GM21717 (cell line): ENCODE results near the gene SLC6A2.
"Not testable (repeated sequence)": the region's sequence is repeated elsewhere in the genome, so short reads cannot be mapped to it uniquely, and the experiment has no call there.

ENCODE experiments used
- ATAC-seq: cut with Tn5 transposase; IDR thresholded peaks from one replicate; pipeline ENCODE4 v1.9.1; 2021; ENCODE audit warnings: mild to moderate bottlenecking, moderate library complexity; ENCODE audit not compliant: unreplicated experiment

SLC6A2 gene

GRCh38 chr16:55709801-55710200, 54.0 kb downstream of the SLC6A2 start:
- ATAC-seq = no peak

GRCh38 chr16:55710466-55710865, 54.7 kb downstream of the SLC6A2 start:
- no peak for ATAC-seq

GRCh38 chr16:55711959-55712876, 56.4 kb downstream of the SLC6A2 start:
- ATAC-seq = peak; percentile 73

- ATAC-seq = no peak
Observed at GRCh38 chr16:55713103-55713502, 57.3 kb downstream of the SLC6A2 start.

GRCh38 chr16:55717326-55717725, 61.5 kb downstream of the SLC6A2 start:
- no peak for ATAC-seq

GRCh38 chr16:55725055-55725777, 69.4 kb downstream of the SLC6A2 start:
- ATAC-seq = no peak

GRCh38 chr16:55728797-55729196, 73.0 kb downstream of the SLC6A2 start:
- no peak for ATAC-seq

- ATAC-seq = no peak
Observed at GRCh38 chr16:55730115-55730514, 74.3 kb downstream of the SLC6A2 start.

GRCh38 chr16:55732496-55732895, 76.7 kb downstream of the SLC6A2 start:
- ATAC-seq = no peak

GRCh38 chr16:55734665-55735064, 78.9 kb downstream of the SLC6A2 start:
- ATAC-seq = no peak

GRCh38 chr16:55735120-55735781, 79.5 kb downstream of the SLC6A2 start:
- ATAC-seq = no peak

- ATAC-seq = no peak
Observed at GRCh38 chr16:55736671-55737070, 80.9 kb downstream of the SLC6A2 start.

- ATAC-seq = no peak
Observed at GRCh38 chr16:55737318-55737717, 81.5 kb downstream of the SLC6A2 start.

- no peak for ATAC-seq
Observed at GRCh38 chr16:55737966-55738365, 82.2 kb downstream of the SLC6A2 start.

GRCh38 chr16:55746081-55746480, 90.3 kb downstream of the SLC6A2 start:
- no peak for ATAC-seq

- ATAC-seq = no peak
Observed at GRCh38 chr16:55747785-55748184, 92.0 kb downstream of the SLC6A2 start.

GRCh38 chr16:55752465-55753144, 96.8 kb downstream of the SLC6A2 start:
- ATAC-seq = not testable (repeated sequence)

GRCh38 chr16:55753145-55753631, 97.4 kb downstream of the SLC6A2 start:
- ATAC-seq = not testable (repeated sequence)
